Activated naive CD8-positive, alpha-beta T cell (primary cell): ENCODE data around the gene PFKFB4.
A peak's percentile ranks its signal among the peaks of the same experiment; 100 is the strongest.
"Not testable (repeated sequence)": the region's sequence is repeated elsewhere in the genome, so short reads cannot be mapped to it uniquely, and the experiment has no call there.

Experiments
- H3K27ac Mint-ChIP-seq: one replicate; pipeline ENCODE4 v1.8.0; 2021; ENCODE audit warnings: mixed read lengths
- H3K27me3 Mint-ChIP-seq: one replicate; pipeline ENCODE4 v1.8.0; 2021; ENCODE audit warnings: mixed read lengths
- H3K36me3 Mint-ChIP-seq: one replicate; pipeline ENCODE4 v1.8.0; 2021; ENCODE audit warnings: mixed read lengths
- H3K4me1 Mint-ChIP-seq: one replicate; pipeline ENCODE4 v1.8.0; 2021; ENCODE audit warnings: low read depth, mixed read lengths
- H3K4me3 Mint-ChIP-seq: one replicate; pipeline ENCODE4 v1.8.0; 2021; ENCODE audit warnings: mild to moderate bottlenecking, mixed read lengths
- H3K9me3 Mint-ChIP-seq: one replicate; pipeline ENCODE4 v1.8.0; 2021; ENCODE audit warnings: low read depth, mixed read lengths

The PFKFB4 gene

DNA sequence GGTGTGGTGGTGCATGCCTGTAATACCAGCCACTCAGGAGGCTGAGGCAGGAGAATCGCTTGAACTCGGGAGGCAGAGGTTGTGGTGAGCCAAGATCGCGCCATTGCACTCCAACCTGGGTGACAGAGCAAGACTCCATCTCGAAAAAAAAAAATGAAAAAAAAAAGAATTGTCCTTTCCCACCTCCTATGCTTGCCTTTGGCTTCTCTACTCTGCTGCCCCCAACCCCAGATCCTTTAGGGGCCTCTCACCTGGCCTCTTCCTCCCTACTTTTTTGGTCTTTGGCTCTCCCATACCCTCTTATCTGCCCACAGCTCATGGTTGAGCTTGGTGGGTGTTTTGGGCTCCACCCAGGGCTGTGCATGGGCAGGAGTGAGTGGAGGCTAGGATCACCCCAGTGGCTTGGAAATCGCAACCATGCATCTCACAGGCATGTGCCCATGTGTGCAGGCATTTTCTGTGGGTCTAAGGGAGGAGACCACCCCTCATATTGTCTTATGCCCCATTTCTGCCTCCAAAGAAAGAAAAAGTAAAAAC is 50.6 kb downstream of the PFKFB4 start:
- Mint-ChIP-seq H3K9me3 (no peaks in the 10 kb centered on the region), H3K4me1 (peaks cover 48% of the 10 kb centered on the region), H3K4me3 (no peak overlapping the region)

DNA sequence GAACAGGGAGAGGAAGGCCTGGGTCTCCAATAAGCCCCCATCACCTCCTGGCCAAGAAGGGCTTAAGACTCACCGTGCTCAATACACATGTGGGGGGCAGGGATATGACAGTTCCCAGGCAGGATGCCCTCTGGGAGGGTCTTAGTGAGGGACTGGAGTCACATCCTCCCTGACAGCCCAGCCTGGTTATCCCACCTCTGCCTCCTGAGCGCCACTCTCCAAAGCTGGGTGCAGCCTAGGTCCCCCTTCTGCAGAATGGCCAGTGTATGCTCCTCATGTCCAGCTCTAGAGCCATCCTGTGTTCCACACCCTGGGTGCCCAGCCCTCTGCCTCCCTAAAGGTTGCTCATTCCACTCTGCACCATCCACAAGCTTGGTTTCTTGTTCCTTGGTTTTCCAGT is 51.5 kb downstream of the PFKFB4 start:
- peak overlapping the region; percentile 34 for H3K27ac Mint-ChIP-seq
- H3K4me1 Mint-ChIP-seq = peaks cover 50% of the 10 kb centered on the region
- peak overlapping the region; percentile 66 for H3K4me3 Mint-ChIP-seq
- H3K9me3 Mint-ChIP-seq = no peaks in the 10 kb centered on the region
- H3K36me3 Mint-ChIP-seq = no peaks in the 10 kb centered on the region
- H3K27me3 Mint-ChIP-seq = no peaks in the 10 kb centered on the region

More for the DNA sequence above, 50.6 kb downstream of the PFKFB4 start:
- H3K36me3 Mint-ChIP-seq = no peaks in the 10 kb centered on the region
- no peaks in the 10 kb centered on the region for H3K27me3 Mint-ChIP-seq
- H3K27ac Mint-ChIP-seq = peak overlapping the region; percentile 58

DNA sequence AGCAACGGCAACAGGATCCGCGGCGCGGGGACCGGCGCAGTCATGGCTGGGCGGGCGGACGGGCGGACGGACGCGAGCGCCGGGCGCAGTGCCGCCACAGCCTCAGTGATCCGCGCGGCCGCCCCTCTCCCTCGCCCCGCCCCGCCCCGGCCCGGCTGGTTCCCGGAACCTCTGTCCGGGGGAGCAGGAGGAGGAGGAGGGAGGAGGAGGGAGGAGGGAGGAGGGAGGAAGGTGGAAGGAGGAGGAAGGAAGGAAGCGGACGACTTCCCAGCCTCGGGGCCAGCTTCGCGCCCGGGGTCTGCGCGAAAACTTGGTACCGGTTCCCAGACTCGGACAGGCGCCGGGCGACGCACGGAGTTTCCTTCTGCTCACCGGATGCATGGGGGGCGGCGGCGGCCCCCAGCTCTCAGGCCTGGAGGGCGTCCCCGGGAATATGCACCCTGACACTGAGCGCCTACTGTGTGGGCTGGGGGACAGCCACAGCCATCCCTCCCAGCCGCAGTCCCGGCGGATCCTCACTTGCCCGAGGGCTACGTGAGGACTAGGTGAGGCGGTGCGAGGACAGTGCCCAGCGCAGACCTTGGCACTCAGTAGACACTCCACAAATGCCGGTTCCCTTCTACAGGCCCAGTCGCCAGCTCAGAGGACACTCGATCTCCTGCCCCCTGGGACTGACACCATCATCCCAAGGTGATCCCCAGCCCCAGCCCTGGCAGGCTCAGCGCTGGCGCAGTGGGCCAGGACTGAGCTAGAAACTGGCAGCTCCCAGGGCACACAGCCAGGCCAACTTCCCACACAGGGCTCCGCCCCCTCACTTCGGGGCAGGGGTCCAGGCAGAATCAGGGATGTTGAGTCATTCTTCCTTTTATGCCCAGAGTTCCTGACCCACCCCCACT is 52.3 kb downstream of the PFKFB4 start, which contains the start of gene SHISA5:
TSS of gene SHISA5 (minus strand) at position 124 of the 896 bp plus-strand sequence. CDS start at position 44, 80 bp downstream.
- Mint-ChIP-seq H3K9me3 (no peaks in the 10 kb centered on the region), H3K4me3 (peak within 1 kb of the TSS; percentile 79), H3K4me1 (peaks cover 50% of the 10 kb centered on the region), H3K27ac (peak within 1 kb of the TSS; percentile 34), H3K27me3 (no peaks in the 10 kb centered on the region), H3K36me3 (no peaks in the 10 kb centered on the region)

DNA sequence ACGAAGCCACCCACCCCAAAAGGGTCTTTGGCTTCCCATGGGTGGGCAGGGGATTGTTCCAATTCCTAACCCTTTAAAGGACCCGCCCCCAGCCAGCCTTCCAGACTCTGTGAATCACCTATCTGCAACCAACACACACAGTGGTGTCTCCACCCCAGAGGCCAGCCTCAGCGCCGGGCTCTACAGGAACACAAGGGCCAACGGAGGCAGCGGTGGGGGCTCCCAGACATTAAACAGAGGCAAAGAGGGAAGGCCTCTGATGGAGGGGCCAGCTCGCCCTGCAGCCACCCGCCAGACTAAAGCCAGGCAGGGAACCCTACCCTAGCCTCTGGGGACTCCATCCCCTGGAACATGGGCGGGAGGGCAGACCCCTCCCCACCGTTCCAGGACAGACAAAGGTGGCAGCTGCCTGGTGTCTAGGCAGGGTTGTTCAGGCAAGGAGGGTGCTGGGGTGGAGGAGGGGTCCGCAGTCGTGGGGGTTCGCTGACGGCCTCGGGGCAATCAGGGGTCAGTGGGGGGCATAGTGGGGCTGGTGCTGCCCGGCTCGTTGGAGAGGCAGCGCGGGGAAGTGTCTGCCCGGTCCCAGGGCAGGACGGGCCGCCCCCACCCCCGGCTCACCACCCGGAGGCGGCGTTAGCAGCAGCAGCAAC is 53.1 kb downstream of the PFKFB4 start:
- H3K4me1 Mint-ChIP-seq = peaks cover 50% of the 10 kb centered on the region
- H3K27me3 Mint-ChIP-seq = no peaks in the 10 kb centered on the region
- peak overlapping the region; percentile 22 for H3K27ac Mint-ChIP-seq

DNA sequence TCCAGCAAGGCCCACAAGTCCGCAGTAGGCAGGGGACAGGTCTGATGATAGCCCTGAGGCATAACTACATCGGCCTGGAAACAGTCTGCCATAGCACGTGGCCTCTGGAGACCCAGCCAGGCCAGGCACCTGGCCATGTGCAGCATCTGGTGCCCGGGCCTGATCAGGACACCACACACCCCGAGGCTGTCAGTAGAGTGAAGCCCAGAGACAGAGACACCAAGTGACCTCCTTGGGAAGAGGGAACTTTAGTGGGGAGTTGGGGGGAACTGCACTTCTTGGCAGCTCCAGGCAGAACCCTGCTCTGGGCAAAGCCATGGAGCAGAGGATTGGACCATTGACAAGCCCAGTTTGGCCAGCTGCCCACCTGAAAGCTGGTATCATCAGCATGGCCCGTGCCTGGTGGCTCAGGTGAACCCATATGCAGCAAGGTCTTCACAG is 53.9 kb downstream of the PFKFB4 start:
- H3K4me1 Mint-ChIP-seq = peaks cover 49% of the 10 kb centered on the region
- peaks cover under 1% of the 10 kb centered on the region for H3K36me3 Mint-ChIP-seq

More for the DNA sequence above, 53.1 kb downstream of the PFKFB4 start:
- Mint-ChIP-seq H3K4me3 (peak overlapping the region; percentile 79), H3K36me3 (no peaks in the 10 kb centered on the region), H3K9me3 (no peaks in the 10 kb centered on the region)

DNA sequence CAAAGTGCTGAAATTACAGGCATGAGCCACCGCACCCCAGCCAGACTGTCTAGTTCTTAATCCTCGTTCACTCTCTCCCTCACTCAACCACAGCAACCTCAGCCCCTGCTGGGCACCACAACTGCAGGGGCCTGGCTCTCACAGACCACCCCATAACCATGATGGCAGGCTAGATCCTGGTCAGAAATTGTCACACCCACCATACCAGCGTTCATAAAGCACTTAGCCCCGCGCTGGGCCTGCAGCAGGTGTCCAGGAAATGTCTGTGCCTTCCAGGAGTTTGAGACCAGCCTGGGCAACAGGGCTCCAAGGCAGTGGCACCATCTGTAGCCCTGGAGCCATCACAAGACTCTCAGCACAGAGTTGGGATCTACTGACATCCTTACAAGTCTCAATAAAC is 54.5 kb downstream of the PFKFB4 start:
- Mint-ChIP-seq H3K36me3 (peaks cover 2% of the 10 kb centered on the region), H3K9me3 (no peaks in the 10 kb centered on the region), H3K27me3 (no peaks in the 10 kb centered on the region), H3K4me1 (peaks cover 44% of the 10 kb centered on the region), H3K4me3 (peak overlapping the region; percentile 79), H3K27ac (no peak overlapping the region)

More for the DNA sequence above, 53.9 kb downstream of the PFKFB4 start:
- Mint-ChIP-seq H3K4me3 (peak overlapping the region; percentile 79), H3K27ac (no peak overlapping the region), H3K9me3 (no peaks in the 10 kb centered on the region), H3K27me3 (no peaks in the 10 kb centered on the region)

DNA sequence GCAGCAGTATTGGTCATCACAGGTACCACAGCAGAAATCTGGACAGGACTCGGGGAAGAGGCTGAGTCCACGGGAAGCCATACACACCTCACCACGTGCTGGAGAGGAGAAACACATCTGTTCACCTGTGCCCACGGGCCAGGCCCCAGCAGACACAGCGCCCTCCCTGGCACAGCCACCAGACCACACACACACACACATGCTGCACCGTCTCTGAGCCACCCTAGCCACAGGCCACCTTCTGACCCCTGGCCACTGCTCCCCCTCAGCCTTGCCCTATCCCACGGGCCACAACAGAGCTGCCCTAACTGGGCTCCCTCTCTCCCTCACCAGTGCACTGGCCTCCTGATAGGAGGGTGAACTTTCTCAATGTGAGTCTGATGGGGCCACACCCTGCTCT is 55.4 kb downstream of the PFKFB4 start:
- no peaks in the 10 kb centered on the region for H3K27me3 Mint-ChIP-seq
- no peak overlapping the region for H3K4me3 Mint-ChIP-seq
- H3K27ac Mint-ChIP-seq = no peak overlapping the region
- peaks cover 2% of the 10 kb centered on the region for H3K36me3 Mint-ChIP-seq
- no peaks in the 10 kb centered on the region for H3K9me3 Mint-ChIP-seq
- peaks cover 37% of the 10 kb centered on the region for H3K4me1 Mint-ChIP-seq

DNA sequence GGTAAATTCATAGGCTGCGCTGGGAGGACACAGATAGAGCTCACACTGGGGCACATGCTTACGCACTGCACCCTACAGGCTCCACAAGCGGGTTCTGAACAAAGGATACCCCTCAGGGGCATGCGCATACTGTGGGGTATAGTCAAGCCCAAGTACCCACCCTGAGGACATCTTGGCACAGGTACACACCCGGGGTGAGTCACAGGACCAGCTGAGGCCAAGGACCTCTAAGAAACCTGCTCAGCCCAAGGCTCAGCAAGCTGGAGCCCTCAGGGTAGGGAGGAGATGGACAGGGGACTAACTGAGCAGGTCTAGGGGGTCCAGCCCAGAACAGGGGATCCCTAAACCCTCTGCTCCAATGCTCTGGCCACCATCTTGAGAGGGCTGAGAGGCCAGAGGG is 55.9 kb downstream of the PFKFB4 start:
- peaks cover 34% of the 10 kb centered on the region for H3K4me1 Mint-ChIP-seq
- no peaks in the 10 kb centered on the region for H3K27me3 Mint-ChIP-seq
- no peak overlapping the region for H3K4me3 Mint-ChIP-seq
- no peaks in the 10 kb centered on the region for H3K9me3 Mint-ChIP-seq
- H3K36me3 Mint-ChIP-seq = peaks cover 2% of the 10 kb centered on the region
- H3K27ac Mint-ChIP-seq = no peak overlapping the region

DNA sequence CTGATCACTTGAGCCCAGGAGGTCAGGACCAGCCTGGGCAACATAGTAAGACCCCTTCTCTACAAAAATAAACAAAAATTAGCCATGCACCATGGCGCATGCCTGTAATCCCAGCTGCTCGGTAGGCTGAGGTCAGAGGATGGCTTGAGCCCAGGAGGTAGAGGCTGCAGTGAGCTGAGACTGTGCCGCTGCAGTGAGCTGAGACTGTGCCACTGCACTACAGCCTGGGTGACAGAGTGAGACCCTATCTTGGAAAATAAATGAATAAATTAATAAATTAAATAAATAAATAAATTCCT is 63.5 kb downstream of the PFKFB4 start:
- Mint-ChIP-seq H3K36me3 (peaks cover 2% of the 10 kb centered on the region), H3K27ac (no peak overlapping the region), H3K9me3 (no peaks in the 10 kb centered on the region), H3K4me3 (no peak overlapping the region), H3K27me3 (no peaks in the 10 kb centered on the region), H3K4me1 (peaks cover 3% of the 10 kb centered on the region)

DNA sequence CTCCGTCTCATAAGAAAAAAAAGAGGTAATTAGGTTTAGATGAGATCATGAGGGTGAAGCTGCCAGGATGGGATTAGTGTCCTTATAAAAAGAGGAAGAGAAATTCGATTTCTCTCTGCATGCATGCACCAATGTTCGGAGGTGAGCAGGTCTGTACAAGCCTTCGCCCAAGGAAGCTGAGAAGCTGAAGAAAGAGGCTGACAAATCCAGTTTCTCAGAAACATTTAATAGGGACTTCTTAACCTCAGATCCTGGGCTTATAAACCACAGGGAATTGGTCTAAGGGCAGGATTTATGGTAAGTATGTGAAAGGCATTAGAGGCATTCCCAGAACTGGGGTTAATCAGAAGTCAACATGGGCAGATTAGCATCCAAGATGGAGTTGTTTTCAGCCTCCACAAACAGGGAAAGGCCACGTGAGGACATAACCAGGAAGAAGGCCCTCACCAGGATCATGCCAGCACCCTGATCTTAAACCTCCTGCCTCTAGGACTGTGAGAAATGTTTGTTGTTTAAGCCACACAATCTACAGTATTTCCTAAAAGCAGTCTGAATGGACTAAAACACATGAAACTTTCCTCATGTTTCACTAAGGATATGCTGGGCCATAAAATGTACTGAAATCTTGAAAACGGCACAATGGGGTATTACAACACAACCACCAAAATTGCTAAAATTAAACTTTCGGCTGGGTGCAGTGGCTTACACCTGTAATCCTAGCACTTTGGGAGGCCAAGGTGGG is 64.0 kb downstream of the PFKFB4 start:
- no peak overlapping the region for H3K4me3 Mint-ChIP-seq
- no peak overlapping the region for H3K27ac Mint-ChIP-seq

DNA sequence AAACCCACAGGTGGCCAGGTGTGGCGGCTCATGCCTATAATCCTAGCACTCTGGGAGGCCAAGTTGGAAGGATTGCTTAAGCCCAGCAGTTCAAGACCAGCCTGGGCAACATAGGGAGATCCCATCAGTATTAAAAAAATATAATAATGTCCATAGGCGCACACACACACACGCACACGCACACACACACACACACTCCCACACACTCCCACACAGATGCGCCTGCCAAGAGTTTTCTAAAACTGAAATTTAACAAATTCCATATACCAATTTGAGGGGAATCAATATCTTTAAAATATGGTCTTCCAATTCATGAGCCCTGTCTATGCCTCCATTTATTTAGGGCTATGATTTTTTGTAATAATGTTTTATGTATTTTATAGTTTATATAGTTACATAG is 69.7 kb downstream of the PFKFB4 start:
- Mint-ChIP-seq H3K4me1 (no peaks in the 10 kb centered on the region), H3K4me3 (no peak overlapping the region), H3K27me3 (no peaks in the 10 kb centered on the region), H3K36me3 (no peaks in the 10 kb centered on the region), H3K27ac (no peak overlapping the region), H3K9me3 (no peaks in the 10 kb centered on the region)

More for the DNA sequence above, 64.0 kb downstream of the PFKFB4 start:
- H3K4me1 Mint-ChIP-seq = no peaks in the 10 kb centered on the region
- peaks cover under 1% of the 10 kb centered on the region for H3K36me3 Mint-ChIP-seq
- no peaks in the 10 kb centered on the region for H3K27me3 Mint-ChIP-seq
- H3K9me3 Mint-ChIP-seq = no peaks in the 10 kb centered on the region

DNA sequence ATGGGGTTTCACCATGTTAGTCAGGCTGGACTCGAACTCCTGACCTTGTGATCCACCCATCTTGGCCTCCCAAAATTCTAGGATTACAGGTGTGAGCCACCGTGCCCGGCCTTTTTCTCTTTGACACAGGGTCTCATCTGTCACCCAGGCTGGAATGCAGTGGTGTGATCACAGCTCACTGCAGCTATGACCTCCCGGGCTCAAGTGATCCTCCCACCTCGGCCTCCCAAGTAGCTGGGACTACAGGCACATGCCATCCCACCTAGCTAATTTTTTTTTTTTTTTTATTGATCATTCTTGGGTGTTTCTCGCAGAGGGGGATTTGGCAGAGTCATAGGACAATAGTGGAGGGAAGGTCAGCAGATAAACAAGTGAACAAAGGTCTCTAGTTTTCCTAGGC is 73.8 kb downstream of the PFKFB4 start:
- not testable (repeated sequence) for H3K4me3 Mint-ChIP-seq, H3K27ac Mint-ChIP-seq, H3K36me3 Mint-ChIP-seq, H3K27me3 Mint-ChIP-seq, H3K9me3 Mint-ChIP-seq
- H3K4me1 Mint-ChIP-seq = peaks cover 24% of the 10 kb centered on the region

DNA sequence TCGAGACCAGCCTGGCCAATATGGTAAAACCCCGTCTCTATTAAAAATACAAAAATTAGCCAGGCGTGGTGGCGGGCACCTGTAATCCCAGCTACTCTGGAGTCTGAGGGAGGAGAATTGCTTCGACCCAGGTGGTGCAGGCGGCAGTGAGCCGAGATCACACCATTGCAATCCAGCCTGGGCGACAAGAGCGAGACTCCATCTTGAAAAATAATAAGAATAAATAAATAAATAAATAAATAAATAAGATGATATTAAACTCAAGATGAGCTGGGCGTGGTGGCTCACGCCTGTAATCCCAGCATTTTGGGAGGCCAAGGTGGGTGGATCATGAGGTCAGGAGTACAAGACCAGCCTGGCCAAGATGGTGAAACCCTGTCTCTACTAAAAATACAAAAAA is 75.7 kb downstream of the PFKFB4 start:
- not testable (repeated sequence) for H3K27me3 Mint-ChIP-seq, H3K27ac Mint-ChIP-seq, H3K9me3 Mint-ChIP-seq, H3K4me3 Mint-ChIP-seq, H3K36me3 Mint-ChIP-seq
- peaks cover 36% of the 10 kb centered on the region for H3K4me1 Mint-ChIP-seq

DNA sequence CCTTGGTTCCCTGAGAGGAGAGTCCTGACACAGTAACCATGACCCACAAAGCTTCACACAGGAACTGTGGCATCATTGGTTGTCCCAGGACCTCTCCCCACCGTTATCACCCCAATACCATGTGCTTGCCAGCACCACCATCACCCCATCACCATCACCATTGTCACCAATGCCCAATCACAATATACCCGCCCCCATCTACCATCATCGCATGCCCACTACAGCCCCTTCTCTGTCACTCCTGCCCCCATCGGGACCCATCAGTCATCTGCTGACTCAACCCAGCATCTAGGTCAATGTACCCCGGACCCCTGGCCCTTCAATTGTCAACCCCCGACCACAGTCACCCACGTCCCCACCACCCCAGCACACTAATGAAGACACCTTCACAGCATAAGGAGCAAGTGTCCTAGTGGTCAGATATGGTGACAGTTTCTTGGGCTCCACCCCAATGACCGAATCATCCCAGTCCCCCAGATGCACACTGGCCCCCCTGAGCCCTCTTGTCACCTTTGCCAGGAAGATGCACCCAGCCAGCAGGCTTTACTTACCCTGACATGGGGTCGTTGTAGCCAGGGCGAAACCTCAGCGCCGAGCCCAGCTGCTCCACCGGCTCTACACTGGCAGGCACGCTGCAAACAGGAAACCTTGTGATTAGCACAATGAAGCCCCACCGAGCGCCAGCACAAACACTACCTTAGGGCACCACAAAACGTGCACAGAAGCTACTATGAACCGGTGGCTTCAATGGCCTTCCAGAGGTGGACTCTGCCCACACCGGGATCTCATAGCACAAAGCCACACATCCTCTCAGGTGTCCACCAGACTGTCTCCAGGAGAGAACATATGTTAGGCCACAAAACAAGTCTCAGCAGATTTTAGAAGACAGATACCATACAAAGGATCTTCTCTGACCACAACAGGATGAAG is 77.7 kb downstream of the PFKFB4 start:
- no peaks in the 10 kb centered on the region for H3K27me3 Mint-ChIP-seq
- peaks cover 43% of the 10 kb centered on the region for H3K4me1 Mint-ChIP-seq
- peak overlapping the region; percentile 79 for H3K4me3 Mint-ChIP-seq
- H3K36me3 Mint-ChIP-seq = no peaks in the 10 kb centered on the region
- peak overlapping the region; percentile 94 for H3K27ac Mint-ChIP-seq
- no peaks in the 10 kb centered on the region for H3K9me3 Mint-ChIP-seq
